Fibroblast of peridontal ligament (primary cell): ENCODE results near the gene CUL4A.
A peak's percentile ranks its signal among the peaks of the same experiment; 100 is the strongest.

Experiments
- DNase-seq: peaks from one replicate; pipeline ENCODE4 v3.0.0-alpha.2; 2010; ENCODE audit errors: extremely low read depth

CUL4A gene

GRCh38 chr13:113179374-113180230 lies 29.8 kb upstream of the CUL4A start:
- DNase-seq: no peak

GRCh38 chr13:113182046-113182445 lies 27.4 kb upstream of the CUL4A start:
- peak; percentile 67 for DNase-seq

- DNase-seq: no peak
Measured at GRCh38 chr13:113183450-113184129, 25.8 kb upstream of the CUL4A start.

- DNase-seq: no peak
Measured at GRCh38 chr13:113184568-113185440, 24.6 kb upstream of the CUL4A start.

GRCh38 chr13:113186061-113186900 lies 23.1 kb upstream of the CUL4A start:
- no peak for DNase-seq

- DNase-seq: peak; percentile 99
Measured at GRCh38 chr13:113187263-113187669, 22.1 kb upstream of the CUL4A start.

- no peak for DNase-seq
Measured at GRCh38 chr13:113187883-113188665, 21.3 kb upstream of the CUL4A start.

GRCh38 chr13:113190181-113190580 lies 19.2 kb upstream of the CUL4A start:
- DNase-seq: no peak

- no peak for DNase-seq
Measured at GRCh38 chr13:113192279-113192678, 17.1 kb upstream of the CUL4A start.

GRCh38 chr13:113192902-113193301 lies 16.5 kb upstream of the CUL4A start:
- peak; percentile 83 for DNase-seq

GRCh38 chr13:113195360-113195759 lies 14.1 kb upstream of the CUL4A start:
- no peak for DNase-seq

GRCh38 chr13:113196970-113197737 lies 12.3 kb upstream of the CUL4A start:
- no peak for DNase-seq

GRCh38 chr13:113201815-113202214 lies 7.6 kb upstream of the CUL4A start:
- no peak for DNase-seq

- no peak for DNase-seq
Measured at GRCh38 chr13:113202912-113203311, 6.5 kb upstream of the CUL4A start.

- DNase-seq: no peak
Measured at GRCh38 chr13:113203507-113204377, 5.7 kb upstream of the CUL4A start.

- no peak for DNase-seq
Measured at GRCh38 chr13:113204378-113204734, 5.1 kb upstream of the CUL4A start.

- DNase-seq: peak; percentile 83
Measured at GRCh38 chr13:113205428-113205931, 3.9 kb upstream of the CUL4A start.

- peak; percentile 19 for DNase-seq
Measured at GRCh38 chr13:113207460-113207859, 2.0 kb upstream of the CUL4A start.
